ENCODE measurements around the gene AHRR.
A peak's percentile ranks its signal among the peaks of the same experiment; 100 is the strongest.

The AHRR gene

GRCh38 chr5:440401-441201 lies 119.1 kb downstream of the AHRR start:
- no peak overlapping the region for H3K4me3 ChIP-seq (ENCODE audit: low read depth, low read length)

DNA sequence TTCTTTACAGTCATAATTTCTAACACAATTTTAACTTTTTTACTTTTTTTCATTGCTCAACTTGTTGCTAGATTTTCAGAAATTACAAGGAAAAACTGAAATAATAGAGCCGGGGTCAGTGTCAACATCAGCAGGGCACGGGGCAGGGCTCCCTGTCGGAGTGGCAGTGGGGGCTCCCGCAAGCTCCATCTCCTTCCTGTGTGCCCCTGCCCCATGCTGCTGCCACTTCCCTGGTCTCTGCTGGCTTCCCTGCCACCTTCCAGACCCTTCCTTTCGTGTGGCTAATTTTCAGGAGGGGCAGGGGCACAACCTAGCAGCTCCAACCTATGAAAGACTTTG lies 120.5 kb downstream of the AHRR start:
- no peak for TF ChIP-seq CTCF (IDR thresholded peaks at IDR 0.05; ENCODE audit: insufficient read depth, low read depth, low read length, missing control alignments)
- no peak for DNase-seq (ENCODE audit: low read depth)
- peak overlapping the region; percentile 87 for H3K4me3 ChIP-seq (ENCODE audit: low read depth, low read length)

More at GRCh38 chr5:440401-441201, 119.1 kb downstream of the AHRR start:
- no peak for DNase-seq (ENCODE audit: low read depth)
- TF ChIP-seq CTCF (IDR thresholded peaks at IDR 0.05; ENCODE audit: insufficient read depth, low read depth, low read length, missing control alignments), result no peak

DNA sequence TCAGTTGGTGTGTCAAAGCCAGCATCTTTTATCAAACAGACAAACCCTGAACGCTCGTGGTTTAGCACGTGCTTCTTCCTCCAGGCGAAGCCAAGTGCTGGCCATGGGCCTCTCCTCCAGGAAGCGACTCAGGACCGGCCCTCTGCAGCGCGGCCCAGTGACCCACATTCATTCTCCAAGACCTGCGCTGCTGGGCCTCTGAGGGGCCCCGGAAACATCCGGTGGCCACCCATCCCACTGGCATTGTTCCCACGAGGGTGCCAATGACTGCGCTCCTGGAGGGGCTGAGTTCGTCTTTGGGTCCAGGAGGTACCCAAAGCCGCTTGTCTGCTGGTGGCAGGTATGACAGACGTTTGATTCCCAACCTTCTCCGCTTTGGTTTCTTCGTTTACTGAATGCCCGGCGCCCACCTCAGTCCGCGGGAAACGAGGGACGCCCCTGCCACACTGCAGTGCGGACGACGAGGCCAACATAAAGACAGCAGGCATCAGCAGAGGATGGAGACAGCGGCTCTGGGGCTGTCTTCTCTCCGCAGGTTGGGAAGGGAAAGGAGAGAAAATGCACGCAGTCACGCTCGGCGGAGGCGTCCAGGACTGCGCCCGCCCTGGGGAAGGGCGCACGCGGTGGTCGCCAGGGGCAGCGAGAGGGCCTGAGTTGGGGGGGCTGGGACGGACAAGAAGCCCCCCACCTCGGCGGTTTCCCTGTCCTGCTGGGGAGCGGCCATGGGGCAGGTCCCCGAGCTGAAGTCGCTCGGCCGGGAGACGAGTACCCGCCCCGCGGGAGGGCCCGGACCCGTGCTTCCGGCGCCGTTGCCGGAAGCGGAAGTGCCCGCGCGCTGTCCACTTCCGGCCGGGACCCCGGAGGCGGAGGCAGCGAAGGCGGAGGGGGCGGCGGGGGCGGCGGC lies 121.1 kb downstream of the AHRR start, which contains the start of gene EXOC3:
Gene EXOC3 (plus strand): TSS at position 842 of the 904 bp plus-strand sequence. CDS start 3,030 bp downstream, outside the sequence.
- TF ChIP-seq CTCF (IDR thresholded peaks at IDR 0.05; ENCODE audit: insufficient read depth, low read depth, low read length, missing control alignments), result no peak
- DNase-seq (ENCODE audit: low read depth), result peak; percentile 86
- peak within 1 kb of the TSS; percentile 92 for H3K4me3 ChIP-seq (ENCODE audit: low read depth, low read length)

DNA sequence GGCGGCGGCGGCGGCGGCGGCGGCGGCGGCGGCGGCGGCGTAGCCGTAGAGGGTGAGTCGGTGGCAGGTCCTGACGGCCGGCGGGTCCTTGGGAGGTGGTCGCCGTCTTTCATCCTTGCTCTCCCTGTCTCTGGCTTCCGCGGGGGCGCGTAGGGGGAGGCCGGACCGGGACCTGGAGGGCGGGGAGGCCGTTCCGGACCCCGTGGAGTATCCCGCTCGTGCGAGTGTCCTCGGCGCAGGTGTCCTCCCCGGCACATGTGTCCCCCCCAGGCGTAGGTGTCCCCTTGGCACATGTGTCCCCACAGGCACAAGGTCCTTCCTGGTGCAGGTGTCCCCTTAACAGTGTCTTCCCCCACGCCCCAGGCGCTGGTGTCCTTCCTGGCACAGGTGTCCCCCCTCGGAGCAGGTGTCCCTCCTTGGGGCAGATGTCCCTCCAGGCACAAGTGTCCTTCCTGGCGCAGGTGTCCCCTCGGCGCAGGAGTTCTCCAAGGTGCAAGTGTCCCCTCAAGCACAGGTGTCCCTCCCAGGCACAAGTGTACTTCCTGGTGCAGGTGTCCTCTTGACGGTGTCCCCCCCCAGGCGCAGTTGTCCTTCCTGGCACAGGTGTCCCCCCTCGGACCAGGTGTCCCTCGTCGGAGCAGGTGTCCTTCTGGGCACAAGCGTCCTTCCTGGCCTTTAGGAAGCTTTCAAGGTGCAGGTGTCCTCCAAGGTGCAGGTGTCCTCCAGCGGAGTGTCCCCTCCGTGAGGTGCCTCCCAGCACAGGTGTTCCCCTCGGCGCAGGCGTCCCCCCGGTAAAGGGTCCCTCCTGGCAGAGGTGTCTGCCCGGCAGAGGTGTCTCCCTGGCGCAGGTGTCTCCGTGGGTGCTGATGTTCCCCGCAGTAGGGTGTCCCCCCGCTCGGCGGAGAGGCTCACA lies 122.0 kb downstream of the AHRR start:
- peak; percentile 44 for DNase-seq (ENCODE audit: low read depth)
- no peak for TF ChIP-seq CTCF (IDR thresholded peaks at IDR 0.05; ENCODE audit: insufficient read depth, low read depth, low read length, missing control alignments)
- H3K4me3 ChIP-seq (ENCODE audit: low read depth, low read length), result peak overlapping the region; percentile 92

GRCh38 chr5:444226-444625 lies 122.7 kb downstream of the AHRR start:
- TF ChIP-seq CTCF (IDR thresholded peaks at IDR 0.05; ENCODE audit: insufficient read depth, low read depth, low read length, missing control alignments), result no peak
- no peak for DNase-seq (ENCODE audit: low read depth)
- H3K4me3 ChIP-seq (ENCODE audit: low read depth, low read length), result peak overlapping the region; percentile 92

DNA sequence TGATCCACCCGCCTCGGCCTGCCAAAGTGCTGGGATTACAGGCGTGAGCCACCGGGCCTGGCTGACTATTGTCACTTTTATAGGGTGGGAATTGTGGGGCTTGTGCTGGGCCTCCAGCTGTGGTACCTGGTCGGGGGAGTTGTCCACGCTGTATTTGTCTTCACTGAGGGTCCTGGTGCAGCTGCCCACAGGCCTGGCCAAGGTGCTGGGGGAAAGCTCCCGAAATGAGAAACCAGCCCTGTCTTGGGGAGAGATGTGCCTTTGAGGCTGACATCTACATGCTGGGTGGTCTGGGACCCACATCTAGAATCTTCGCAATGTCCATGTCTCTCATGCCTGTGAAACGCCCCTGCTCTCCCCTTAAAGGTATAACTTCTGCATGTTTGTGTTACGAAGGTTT lies 124.1 kb downstream of the AHRR start:
- no peak overlapping the region for H3K4me3 ChIP-seq (ENCODE audit: low read depth, low read length)
- no peak for TF ChIP-seq CTCF (IDR thresholded peaks at IDR 0.05; ENCODE audit: insufficient read depth, low read depth, low read length, missing control alignments)
- no peak for DNase-seq (ENCODE audit: low read depth)
